GM19239 (cell line): Measurements from ENCODE around the gene PCSK6.

Experiments
- DNase-seq: peaks from one replicate; pipeline ENCODE4 v3.0.0; 2011; ENCODE audit warnings: low spot score; ENCODE audit not compliant: insufficient read length
- FAIRE-seq: peaks from 2 replicates; lab custom pipeline; 2011; peaks lifted over from hg19 to GRCh38; lab: Jason Lieb, UNC

Gene PCSK6

GRCh38 chr15:101276501-101277037 lies 212.9 kb downstream of the PCSK6 start:
- peak; percentile 47 for FAIRE-seq
- DNase-seq: no peak

GRCh38 chr15:101275018-101275417 lies 214.5 kb downstream of the PCSK6 start:
- FAIRE-seq: peak; percentile 82

GRCh38 chr15:101273534-101273933 lies 216.0 kb downstream of the PCSK6 start:
- FAIRE-seq (no peak), DNase-seq (no peak)

More at GRCh38 chr15:101275018-101275417, 214.5 kb downstream of the PCSK6 start:
- DNase-seq: no peak

DNA sequence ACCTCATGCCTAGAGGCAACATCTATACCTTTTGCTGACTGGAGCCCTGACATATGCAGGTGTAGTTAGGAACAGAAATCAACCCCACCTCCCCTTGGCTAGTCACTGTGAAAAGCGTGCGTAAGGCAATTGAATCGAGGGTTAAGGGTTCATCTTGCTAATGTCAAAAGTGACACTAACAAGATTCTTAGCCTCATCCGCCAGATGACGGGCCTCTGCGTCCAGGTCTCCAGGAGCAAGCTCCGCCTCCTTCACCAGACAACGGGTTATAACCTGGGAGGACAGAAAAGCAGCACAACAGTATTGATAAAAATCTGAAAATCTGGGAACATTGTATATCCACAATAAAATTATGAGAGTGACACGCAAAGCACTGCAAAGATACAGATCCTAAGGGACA lies 216.9 kb downstream of the PCSK6 start:
- FAIRE-seq: no peak
- no peak for DNase-seq

DNA sequence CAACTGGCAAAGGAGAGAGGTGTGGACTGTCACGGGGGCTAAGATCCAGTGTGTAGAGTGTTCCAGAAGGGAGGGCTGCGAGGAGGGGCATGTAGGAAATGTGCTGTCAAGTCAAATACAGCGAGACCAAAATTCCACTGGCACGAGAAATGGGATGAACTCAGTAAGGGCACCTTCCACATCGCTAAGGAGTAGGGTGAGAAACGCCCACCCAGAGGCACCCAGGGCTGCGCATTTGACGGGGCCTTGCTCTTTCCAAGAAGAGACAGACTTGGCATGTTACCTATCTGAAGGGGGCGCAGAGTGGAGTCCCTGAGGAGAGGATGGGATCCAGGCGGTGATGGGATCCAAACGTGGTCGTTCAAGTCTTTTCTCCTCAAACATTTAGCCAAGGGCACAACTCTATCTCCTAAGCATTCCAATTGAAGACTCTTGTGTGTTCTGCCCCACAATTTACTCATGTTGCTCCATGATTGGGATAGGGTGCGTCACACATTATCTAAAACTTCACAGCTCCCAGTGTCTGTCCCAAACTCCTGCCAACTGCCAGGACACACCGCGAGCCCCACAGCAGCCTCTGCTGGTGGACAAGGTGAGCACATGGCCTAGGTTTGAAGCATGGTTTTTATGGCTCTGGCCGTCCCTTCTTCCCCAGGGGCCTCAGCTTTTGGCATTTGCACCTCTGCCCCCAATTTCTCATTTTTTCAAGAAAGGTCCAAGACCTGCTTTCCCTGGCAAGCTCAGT lies 219.9 kb downstream of the PCSK6 start:
- no peak for FAIRE-seq
- DNase-seq: no peak

- DNase-seq (no peak), FAIRE-seq (no peak)
These were observed 222.0 kb downstream of the PCSK6 start for GRCh38 chr15:101267320-101268104.

DNA sequence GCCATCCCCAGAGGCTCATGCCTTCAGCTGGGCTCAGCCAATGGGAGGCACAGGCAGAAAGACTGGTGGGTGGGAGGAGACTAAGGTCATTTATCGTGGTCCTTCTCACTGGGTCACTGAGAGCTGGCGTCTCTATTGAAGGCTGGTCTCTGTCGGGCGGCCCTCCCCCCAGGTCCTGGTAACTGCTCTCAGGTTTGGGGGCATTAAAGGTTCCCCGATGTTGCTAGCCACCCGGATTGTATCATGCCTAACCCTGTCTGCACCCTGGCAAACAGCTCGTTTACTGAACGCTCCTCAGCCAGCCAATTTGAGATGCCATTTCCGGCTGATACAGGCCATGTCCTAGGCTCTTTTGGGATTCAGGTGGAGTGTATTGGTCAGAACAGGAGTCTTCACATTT lies 222.7 kb downstream of the PCSK6 start:
- FAIRE-seq (no peak), DNase-seq (no peak)

- DNase-seq: no peak
- no peak for FAIRE-seq
These were observed 223.5 kb downstream of the PCSK6 start for GRCh38 chr15:101266034-101266433.

DNA sequence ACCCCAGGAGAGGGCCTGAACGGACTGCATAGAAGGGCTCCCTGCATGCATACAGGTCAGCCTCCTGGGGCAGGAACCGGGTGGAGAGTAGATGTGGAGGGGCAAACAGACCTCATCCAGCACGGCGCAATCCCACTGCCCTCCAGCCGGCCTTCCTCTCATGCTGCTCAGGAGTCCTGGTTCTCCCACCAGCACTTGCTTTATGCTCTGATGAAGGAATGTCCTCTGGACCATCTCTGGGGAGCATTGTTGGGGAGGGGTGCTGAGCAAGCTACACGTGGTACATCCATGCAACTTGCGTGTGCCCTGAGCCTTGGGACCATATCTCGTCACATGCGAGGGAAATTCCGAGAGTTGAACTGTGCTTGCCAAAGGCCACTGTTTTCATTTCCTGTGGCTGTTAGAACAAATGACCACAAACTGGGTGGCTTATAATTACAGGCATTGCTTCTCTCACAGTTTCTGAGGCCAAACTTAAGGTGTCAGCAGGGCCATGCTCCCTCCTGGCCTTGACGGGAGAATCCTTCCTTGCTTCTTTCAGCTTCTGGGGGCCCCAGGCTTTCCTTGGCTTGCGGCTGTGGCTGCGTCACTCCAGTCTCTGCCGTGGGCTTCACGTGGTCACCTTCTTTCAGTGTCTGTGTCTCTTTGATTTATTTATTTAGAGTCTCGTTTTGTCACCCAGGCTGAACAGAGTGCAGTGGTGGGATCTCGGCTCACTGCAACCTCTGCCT lies 224.4 kb downstream of the PCSK6 start:
- FAIRE-seq: no peak
- no peak for DNase-seq

DNA sequence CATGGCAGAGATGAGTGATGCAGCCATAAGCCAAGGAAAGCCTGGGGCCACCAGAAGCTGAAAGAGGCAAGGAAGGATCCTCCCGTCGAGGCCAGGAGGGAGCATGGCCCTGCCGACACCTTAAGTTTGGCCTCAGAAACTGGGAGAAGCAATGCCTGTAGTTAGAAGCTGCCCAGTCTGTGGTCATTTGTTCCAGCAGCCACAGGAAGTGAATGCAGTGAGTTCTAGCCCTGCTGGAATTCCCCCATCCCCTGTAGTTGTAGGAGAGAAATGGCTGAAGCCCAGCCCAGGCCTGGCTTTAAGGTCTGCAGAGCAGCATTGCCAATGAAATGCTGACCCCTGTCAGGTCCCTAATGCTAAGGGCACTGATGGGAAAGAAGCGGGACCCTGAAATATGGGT lies 225.5 kb downstream of the PCSK6 start:
- FAIRE-seq (no peak), DNase-seq (no peak)

DNA sequence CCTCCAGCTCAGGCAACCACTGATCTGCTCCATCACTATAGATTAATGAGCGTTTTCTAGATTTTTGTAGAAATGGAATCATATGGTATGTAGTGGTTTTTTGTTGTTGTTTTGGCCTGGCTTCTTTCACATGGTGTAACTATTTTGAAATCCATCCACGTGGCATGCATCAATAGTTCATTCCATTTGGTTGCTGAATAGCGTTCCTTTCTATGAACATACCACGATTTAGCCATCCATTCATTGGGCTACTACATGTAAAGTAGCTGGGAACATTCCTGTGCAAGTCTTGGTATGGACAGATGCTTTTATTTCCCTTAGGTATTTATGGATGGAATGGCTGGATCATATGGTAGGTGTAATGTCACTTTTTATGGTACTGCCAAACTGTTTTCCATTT lies 227.0 kb downstream of the PCSK6 start:
- DNase-seq (no peak), FAIRE-seq (no peak)

- FAIRE-seq (no peak), DNase-seq (no peak)
These were observed 231.0 kb downstream of the PCSK6 start for GRCh38 chr15:101258238-101259144.

DNA sequence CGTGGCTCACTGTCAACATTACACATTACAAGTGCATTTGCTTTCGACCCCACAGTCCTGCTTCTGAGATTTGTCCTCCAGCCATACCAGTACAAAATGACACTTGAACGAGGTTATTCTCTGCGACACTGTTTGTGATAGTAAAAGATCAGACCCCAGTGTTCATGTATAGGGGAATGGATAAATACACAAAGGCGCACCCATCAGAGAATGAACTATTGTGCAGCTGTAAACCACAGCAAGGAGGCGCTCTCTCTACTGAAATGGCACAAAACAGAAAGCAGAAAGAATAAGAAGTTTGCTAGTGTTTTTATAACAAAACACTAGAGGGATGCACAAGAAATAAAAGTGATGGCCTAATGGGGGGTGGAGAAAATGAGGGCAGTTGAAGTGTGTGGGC lies 232.8 kb downstream of the PCSK6 start:
- DNase-seq: no peak
- FAIRE-seq: no peak

DNA sequence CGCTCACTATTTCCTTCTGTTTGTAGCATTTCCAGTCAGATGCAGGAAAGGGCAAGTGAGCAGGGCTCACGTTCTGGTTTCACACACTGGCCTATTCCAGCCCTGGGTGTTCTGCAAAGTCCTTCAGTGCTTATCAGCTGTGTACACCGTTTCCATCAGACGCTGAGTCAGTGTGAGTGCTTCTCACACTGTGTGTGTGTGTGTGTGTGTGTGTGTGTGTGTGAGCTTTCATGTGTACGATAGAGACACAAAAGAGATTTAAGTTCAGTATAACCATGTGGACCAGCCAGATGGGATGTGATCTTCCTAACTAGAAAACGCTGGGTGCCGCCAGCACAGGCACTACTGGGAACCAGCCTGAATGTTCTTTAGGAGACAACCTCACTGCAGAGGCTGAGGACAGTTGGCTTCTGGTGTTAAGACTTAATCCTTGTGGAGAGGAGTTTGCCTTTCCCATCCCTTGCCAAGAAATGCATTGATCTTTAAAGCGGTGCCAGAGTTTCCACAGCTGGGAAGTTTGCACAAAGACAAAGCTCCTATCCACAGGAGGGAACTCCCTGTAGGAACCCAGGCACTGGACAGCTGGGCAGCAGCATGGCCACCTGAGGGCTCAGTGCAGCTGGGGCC lies 233.8 kb downstream of the PCSK6 start:
- DNase-seq: no peak

DNA sequence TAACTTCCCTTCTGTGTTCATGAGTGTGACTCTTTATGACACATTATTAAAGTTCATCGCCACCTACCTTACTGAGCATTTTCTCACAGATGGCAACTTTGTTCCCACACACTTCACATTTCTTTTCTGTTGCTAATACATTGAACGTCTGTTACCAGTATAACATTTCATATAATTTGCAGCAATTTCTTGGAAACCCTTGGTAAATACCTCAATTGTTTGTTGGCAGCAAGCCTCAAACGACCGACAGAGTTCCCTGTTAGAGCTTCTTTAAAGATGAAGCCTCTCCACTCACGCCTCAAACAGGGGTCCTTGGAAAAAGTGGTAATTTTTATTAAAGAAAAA lies 234.5 kb downstream of the PCSK6 start:
- FAIRE-seq (no peak), DNase-seq (no peak)

More for the DNA sequence above, 233.8 kb downstream of the PCSK6 start:
- no peak for FAIRE-seq

GRCh38 chr15:101254157-101255050 lies 235.1 kb downstream of the PCSK6 start:
- FAIRE-seq (no peak), DNase-seq (no peak)
